ENCODE results near the gene MACROD2. TPM values are rescaled to one million over a fixed set of nuclear protein-coding genes. Genes with fewer than 3 reads are reported as not detected.

MACROD2 gene
- total and polyA plus RNA-seq, 4 donors: 0.66 to 10.5 (median 3.3) TPM

DNA sequence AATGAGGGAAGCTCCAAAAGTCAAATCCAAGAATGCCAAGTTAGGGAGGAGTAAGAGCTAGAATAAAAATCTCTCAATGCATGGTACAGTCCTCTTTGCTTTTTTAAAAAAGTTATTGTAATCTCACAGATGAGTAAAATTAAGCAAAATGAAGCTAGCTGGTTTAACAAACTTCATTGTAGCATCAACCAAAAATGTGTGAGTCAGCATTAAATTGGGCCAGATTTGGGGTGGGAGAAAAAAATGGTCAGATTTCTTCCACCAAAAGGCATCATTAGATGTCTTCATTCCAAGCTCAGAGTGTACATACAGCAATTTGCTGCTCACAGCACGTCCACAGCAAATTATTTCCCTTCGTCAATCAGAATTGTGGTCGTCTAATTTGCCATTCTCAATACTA is 783.6 kb downstream of the MACROD2 start:
- Histone ChIP-seq H3K9me3 (ENCODE audit: control insufficient read depth in 4 of 4, low read length in 3 of 4) (no peaks in the 10 kb centered on the region), H3K4me3 (ENCODE audit: low read depth in 1 of 3, low read length in 3 of 3) (no peak overlapping the region), H3K36me3 (ENCODE audit: control insufficient read depth in 4 of 4, insufficient read depth in 3 of 4, low read depth in 1 of 4, low read length in 3 of 4) (no peaks in the 10 kb centered on the region), H3K27ac (ENCODE audit: low read depth in 1 of 2, low read length in 2 of 2) (no peak overlapping the region), H3K4me1 (ENCODE audit: control insufficient read depth in 4 of 4, insufficient read depth in 4 of 4, low read length in 3 of 4) (no peaks in the 10 kb centered on the region), H3K9ac (ENCODE audit: low read depth in 1 of 2, low read length in 2 of 2) (no peak overlapping the region), H3K27me3 (ENCODE audit: control insufficient read depth in 4 of 4, insufficient read depth in 4 of 4, low read length in 3 of 4) (no peaks in the 10 kb centered on the region)
- 91% methylated on average over 3 of the region's 3 CpGs for WGBS
- DNase-seq (ENCODE audit: low spot score): no peak
- TF ChIP-seq RAD21 (IDR thresholded peaks at IDR 0.05): no peak
- TF ChIP-seq CTCF (IDR thresholded peaks at IDR 0.05; ENCODE audit: low read depth, low read length, missing input control): no peak
- TF ChIP-seq GABPA (IDR thresholded peaks at IDR 0.05 in 1 of 2, conservative IDR thresholded peaks at IDR 0.05 in 1 of 2): no peak
- no peak for TF ChIP-seq HNF4G (IDR thresholded peaks at IDR 0.05)
- no peak for TF ChIP-seq NR2F2 (IDR thresholded peaks at IDR 0.05)
- TF ChIP-seq FOXA2 (IDR thresholded peaks at IDR 0.05): no peak
- TF ChIP-seq, protein P1, sequence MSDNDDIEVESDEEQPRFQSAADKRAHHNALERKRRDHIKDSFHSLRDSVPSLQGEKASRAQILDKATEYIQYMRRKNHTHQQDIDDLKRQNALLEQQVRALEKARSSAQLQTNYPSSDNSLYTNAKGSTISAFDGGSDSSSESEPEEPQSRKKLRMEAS (IDR thresholded peaks at IDR 0.05): no peak
- no peak for TF ChIP-seq HNF4A (conservative IDR thresholded peaks at IDR 0.05)
- no peak for TF ChIP-seq RXRA (IDR thresholded peaks at IDR 0.05)
- TF ChIP-seq ATF3 (IDR thresholded peaks at IDR 0.05): no peak

- no peak overlapping the region for H3K4me3 ChIP-seq (ENCODE audit: low read depth in 1 of 3, low read length in 3 of 3)
- WGBS: 93% methylated on average over 2 of the region's 2 CpGs
- H3K9me3 ChIP-seq (ENCODE audit: control insufficient read depth in 4 of 4, low read length in 3 of 4): no peaks in the 10 kb centered on the region
- TF ChIP-seq SP1 (IDR thresholded peaks at IDR 0.05) (no peak), REST (IDR thresholded peaks at IDR 0.05) (no peak), EGR1 (IDR thresholded peaks at IDR 0.05; ENCODE audit: low read depth in 2 of 2) (no peak), RAD21 (IDR thresholded peaks at IDR 0.05) (no peak)
- H3K9ac ChIP-seq (ENCODE audit: low read depth in 1 of 2, low read length in 2 of 2): no peak overlapping the region
- no peaks in the 10 kb centered on the region for H3K4me1 ChIP-seq (ENCODE audit: control insufficient read depth in 4 of 4, insufficient read depth in 4 of 4, low read length in 3 of 4)
- DNase-seq (ENCODE audit: low spot score): no peak
- H3K27ac ChIP-seq (ENCODE audit: low read depth in 1 of 2, low read length in 2 of 2): no peak overlapping the region
- no peaks in the 10 kb centered on the region for H3K27me3 ChIP-seq (ENCODE audit: control insufficient read depth in 4 of 4, insufficient read depth in 4 of 4, low read length in 3 of 4)
- no peaks in the 10 kb centered on the region for H3K36me3 ChIP-seq (ENCODE audit: control insufficient read depth in 4 of 4, insufficient read depth in 3 of 4, low read depth in 1 of 4, low read length in 3 of 4)
These were observed 785.2 kb downstream of the MACROD2 start for GRCh38 chr20:14780508-14780907.

DNA sequence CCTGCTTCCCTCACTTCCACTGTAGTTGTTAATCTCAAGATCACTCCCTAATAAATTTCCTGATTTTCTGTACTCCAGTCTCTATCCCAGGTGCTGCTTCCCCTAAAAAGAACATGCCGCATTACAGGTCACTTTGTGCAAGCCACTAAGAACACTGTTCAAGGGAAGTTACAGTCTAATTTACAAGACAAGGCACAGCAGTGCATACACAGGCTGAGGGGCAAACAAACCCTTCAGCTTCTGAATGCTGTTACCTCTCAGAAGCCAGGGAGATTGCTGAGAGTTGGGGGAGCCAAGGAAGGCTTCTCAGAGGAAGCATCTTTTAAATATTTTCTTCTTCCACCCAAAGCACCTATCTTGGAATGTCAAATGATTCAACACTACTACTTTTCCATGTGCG is 787.4 kb downstream of the MACROD2 start:
- H3K36me3 ChIP-seq (ENCODE audit: control insufficient read depth in 4 of 4, insufficient read depth in 3 of 4, low read depth in 1 of 4, low read length in 3 of 4): no peaks in the 10 kb centered on the region
- no peak for DNase-seq (ENCODE audit: low spot score)
- no peak overlapping the region for H3K4me3 ChIP-seq (ENCODE audit: low read depth in 1 of 3, low read length in 3 of 3)
- H3K9me3 ChIP-seq (ENCODE audit: control insufficient read depth in 4 of 4, low read length in 3 of 4): no peaks in the 10 kb centered on the region
- TF ChIP-seq TAF1 (conservative IDR thresholded peaks at IDR 0.05): no peak
- TF ChIP-seq JUND (IDR thresholded peaks at IDR 0.05): no peak
- no peak overlapping the region for H3K27ac ChIP-seq (ENCODE audit: low read depth in 1 of 2, low read length in 2 of 2)
- no peaks in the 10 kb centered on the region for H3K27me3 ChIP-seq (ENCODE audit: control insufficient read depth in 4 of 4, insufficient read depth in 4 of 4, low read length in 3 of 4)
- H3K9ac ChIP-seq (ENCODE audit: low read depth in 1 of 2, low read length in 2 of 2): no peak overlapping the region
- WGBS: 72% methylated on average over 2 of the region's 2 CpGs
- no peaks in the 10 kb centered on the region for H3K4me1 ChIP-seq (ENCODE audit: control insufficient read depth in 4 of 4, insufficient read depth in 4 of 4, low read length in 3 of 4)

All from liver (tissue), 9 donors.